ENCODE measurements around the gene ACTR1A. TPM values are rescaled to one million over a fixed set of nuclear protein-coding genes. Genes with fewer than 3 reads are reported as not detected.
A peak's percentile ranks its signal among the peaks of the same experiment; 100 is the strongest.

The ACTR1A gene
- total RNA-seq, 1 donor from 2014 or later: 123 TPM

- no peak for DNase-seq (ENCODE audit: low spot score)
- intact Hi-C loops (cut with DNase I): no loop called here
These were observed 67.4 kb downstream of the ACTR1A start for GRCh38 chr10:102435133-102435497.

- no peak for DNase-seq (ENCODE audit: low spot score)
These were observed 67.9 kb downstream of the ACTR1A start for GRCh38 chr10:102434394-102435132.

GRCh38 chr10:102433619-102434046 lies 68.9 kb downstream of the ACTR1A start:
- no peak for DNase-seq (ENCODE audit: low spot score)
- intact Hi-C loops (cut with DNase I): loop anchor here (2.0 kb wide), 1 partner anchor 29 kb away; no protein-coding TSS in a partner anchor

More at GRCh38 chr10:102434394-102435132, 67.9 kb downstream of the ACTR1A start:
- intact Hi-C loops (cut with DNase I): no loop called here

- DNase-seq (ENCODE audit: low spot score): peak; percentile 99
- intact Hi-C loops (cut with DNase I): loop anchor here (1.0 to 2.0 kb wide), 2 partner anchors 10 to 30 kb away; no protein-coding TSS in a partner anchor
These were observed 70.2 kb downstream of the ACTR1A start, which contains the start of gene CUEDC2 for GRCh38 chr10:102432162-102432950. Gene CUEDC2 (minus strand): TSS chr10:102432574. CDS start chr10:102425188, 7,386 bp downstream.

GRCh38 chr10:102431452-102432124 lies 70.9 kb downstream of the ACTR1A start:
- intact Hi-C loops (cut with DNase I): loop anchor here (1.0 to 2.0 kb wide), 2 partner anchors 9 to 31 kb away; no protein-coding TSS in a partner anchor
- no peak for DNase-seq (ENCODE audit: low spot score)

GRCh38 chr10:102429468-102429867 lies 73.0 kb downstream of the ACTR1A start:
- intact Hi-C loops (cut with DNase I): no loop called here
- no peak for DNase-seq (ENCODE audit: low spot score)

Small RNA genes lying within 50 kb of the gene (microRNA-seq; reads per million reads assigned to microRNA genes)
- gene MIR146B: 960 reads per million, percentile 83 among the genes with 10 or more reads in this experiment

Other genes starting within 250 kb of the ACTR1A start
- gene NFKB2, start 107.0 kb downstream of the ACTR1A start, total RNA-seq: 20.5 TPM
- 1.7 TPM for gene PSD, start 83.9 kb downstream of the ACTR1A start, total RNA-seq
- 12.1 TPM for gene FBXL15, start 81.9 kb downstream of the ACTR1A start, total RNA-seq
- 62.4 TPM for gene CUEDC2, start 70.1 kb downstream of the ACTR1A start, total RNA-seq
- not detected for gene C10orf95, start 51.2 kb downstream of the ACTR1A start, total RNA-seq
- gene SUFU, start 1.3 kb upstream of the ACTR1A start, total RNA-seq: 6.1 TPM
- gene TRIM8, start 141.8 kb upstream of the ACTR1A start, total RNA-seq: 99.6 TPM
- 13.1 TPM for gene ARL3, start 211.7 kb upstream of the ACTR1A start, total RNA-seq
- gene SFXN2, start 211.9 kb upstream of the ACTR1A start, total RNA-seq: 2.8 TPM
- gene WBP1L, start 241.2 kb upstream of the ACTR1A start, total RNA-seq: 19.2 TPM

Measured in cardiac septum (tissue), 1 donor.